PC-9 (cell line): ENCODE results near the gene SPACA1.

Experiments used
- EZH2 ChIP-seq: fragments of 200-600 bp; sonication (generic); IDR thresholded peaks from 2 replicates; pipeline ENCODE4 v1.8.0; 2017; ENCODE audit warnings: antibody characterized with exemption, low read depth
- TF ChIP-seq, protein P1 (sequence below): fragments of 200-600 bp; sonication (generic); conservative IDR thresholded peaks from 2 replicates; pipeline ENCODE4 v1.6.1; 2017; ENCODE audit warnings: mixed run types, antibody characterized with exemption, mild to moderate bottlenecking, moderate library complexity

DNA sequence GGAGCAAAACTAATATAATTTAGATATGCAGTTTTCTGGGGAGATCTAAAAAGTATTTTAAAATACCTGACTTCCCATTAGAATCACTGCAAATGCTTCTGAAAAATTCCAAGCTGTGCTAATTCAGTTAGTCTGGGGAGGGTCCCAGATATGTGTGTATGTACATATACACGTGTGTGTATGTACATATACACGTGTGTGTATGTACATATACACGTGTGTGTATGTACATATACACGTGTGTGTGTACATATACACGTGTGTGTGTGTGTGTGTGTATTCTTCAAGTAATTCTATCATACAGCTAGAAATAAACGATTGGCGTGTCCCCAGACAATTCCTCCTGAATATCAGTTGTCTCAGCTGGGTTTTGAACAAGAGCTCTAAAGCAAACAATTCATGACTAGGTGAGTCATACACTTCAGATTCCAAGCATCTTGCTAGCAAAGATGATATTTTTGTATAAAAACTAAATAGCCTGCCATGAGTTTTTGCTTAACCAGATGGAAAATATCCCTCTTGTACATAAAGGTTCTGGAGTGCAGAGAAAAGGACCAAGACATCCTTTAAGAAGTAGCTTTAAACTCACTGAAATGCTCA lies 58.2 kb downstream of the SPACA1 start:
- TF ChIP-seq, protein P1, sequence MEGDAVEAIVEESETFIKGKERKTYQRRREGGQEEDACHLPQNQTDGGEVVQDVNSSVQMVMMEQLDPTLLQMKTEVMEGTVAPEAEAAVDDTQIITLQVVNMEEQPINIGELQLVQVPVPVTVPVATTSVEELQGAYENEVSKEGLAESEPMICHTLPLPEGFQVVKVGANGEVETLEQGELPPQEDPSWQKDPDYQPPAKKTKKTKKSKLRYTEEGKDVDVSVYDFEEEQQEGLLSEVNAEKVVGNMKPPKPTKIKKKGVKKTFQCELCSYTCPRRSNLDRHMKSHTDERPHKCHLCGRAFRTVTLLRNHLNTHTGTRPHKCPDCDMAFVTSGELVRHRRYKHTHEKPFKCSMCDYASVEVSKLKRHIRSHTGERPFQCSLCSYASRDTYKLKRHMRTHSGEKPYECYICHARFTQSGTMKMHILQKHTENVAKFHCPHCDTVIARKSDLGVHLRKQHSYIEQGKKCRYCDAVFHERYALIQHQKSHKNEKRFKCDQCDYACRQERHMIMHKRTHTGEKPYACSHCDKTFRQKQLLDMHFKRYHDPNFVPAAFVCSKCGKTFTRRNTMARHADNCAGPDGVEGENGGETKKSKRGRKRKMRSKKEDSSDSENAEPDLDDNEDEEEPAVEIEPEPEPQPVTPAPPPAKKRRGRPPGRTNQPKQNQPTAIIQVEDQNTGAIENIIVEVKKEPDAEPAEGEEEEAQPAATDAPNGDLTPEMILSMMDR = no peak
- TF ChIP-seq EZH2 = no peak
